Neural cell (in vitro differentiated cells): ENCODE measurements around the gene TMEM184A. TPM values are rescaled to one million over a fixed set of nuclear protein-coding genes. Genes with fewer than 3 reads are reported as not detected.

Experiments
- H2AFZ ChIP-seq: fragments of 200-600, 300-800 bp; sonication (generic), shearing (Covaris generic); 2 replicates; pipeline ENCODE4 v1.6.0; 2014; ENCODE audit warnings: low read depth, mild to moderate bottlenecking, antibody characterized with exemption, low read length, moderate library complexity
- H3F3A ChIP-seq: fragments of 200-600 bp; shearing (Covaris generic); 2 replicates; pipeline ENCODE4 v1.6.1; 2016; ENCODE audit warnings: mild to moderate bottlenecking, moderate library complexity, mixed read lengths, antibody characterized with exemption, low read length; ENCODE audit not compliant: insufficient read depth, poor library complexity, severe bottlenecking
- H3K27ac ChIP-seq: fragments of 200-600, 300-800 bp; sonication (generic), shearing (Covaris generic); 2 replicates; pipeline ENCODE4 v1.5.1; 2014; ENCODE audit warnings: mild to moderate bottlenecking, low read length, moderate library complexity
- H3K27me3 ChIP-seq: fragments of 300-800, 200-600 bp; sonication (generic), shearing (Covaris generic); 2 replicates; pipeline ENCODE4 v1.6.0; 2014; ENCODE audit warnings: mild to moderate bottlenecking, low read depth, low read length, moderate library complexity; ENCODE audit not compliant: insufficient read depth
- H3K36me3 ChIP-seq: fragments of 300-800, 200-600 bp; sonication (generic), shearing (Covaris generic); 2 replicates; pipeline ENCODE4 v1.5.1; 2014; ENCODE audit warnings: mild to moderate bottlenecking, antibody characterized with exemption, low read length, moderate library complexity; ENCODE audit not compliant: insufficient read depth
- H3K4me2 ChIP-seq: fragments of 300-800, 200-600 bp; sonication (generic), shearing (Covaris generic); 2 replicates; pipeline ENCODE4 v1.6.0; 2014; ENCODE audit warnings: mild to moderate bottlenecking, low read length
- H3K4me3 ChIP-seq: fragments of 300-800, 200-600 bp; sonication (generic), shearing (Covaris generic); 2 replicates; pipeline ENCODE4 v1.5.1; 2014; ENCODE audit warnings: mild to moderate bottlenecking, low read length, moderate library complexity
- H3K79me2 ChIP-seq: fragments of 200-600 bp; shearing (Covaris generic); replicated peaks from 2 replicates; pipeline ENCODE4 v1.6.0; 2014; ENCODE audit warnings: mild to moderate bottlenecking, low read length, moderate library complexity; ENCODE audit not compliant: insufficient read depth
- H3K9ac ChIP-seq: fragments of 300-800, 200-600 bp; sonication (generic), shearing (Covaris generic); 2 replicates; pipeline ENCODE4 v1.6.1; 2016; ENCODE audit warnings: mild to moderate bottlenecking, low read length, mixed read lengths
- H3K9me2 ChIP-seq: fragments of 200-600 bp; shearing (Covaris generic); 2 replicates; pipeline ENCODE4 v1.6.1; 2016; ENCODE audit warnings: mild to moderate bottlenecking, low read length, mixed read lengths; ENCODE audit not compliant: insufficient read depth
- H3K9me3 ChIP-seq: fragments of 200-600, 300-800 bp; sonication (generic), shearing (Covaris generic); 2 replicates; pipeline ENCODE4 v1.6.1; 2016; ENCODE audit warnings: mild to moderate bottlenecking, mixed run types, low read length, moderate library complexity, mixed read lengths
- H4K20me1 ChIP-seq: fragments of 200-600 bp; shearing (Covaris generic); 2 replicates; pipeline ENCODE4 v1.6.1; 2016; ENCODE audit warnings: mild to moderate bottlenecking, mixed run types; ENCODE audit not compliant: insufficient read depth
- CTCF ChIP-seq: fragments of 450-650 bp; IDR thresholded peaks from 2 replicates; pipeline ENCODE4 v1.5.1; 2014; ENCODE audit warnings: antibody characterized with exemption, mild to moderate bottlenecking, moderate library complexity; ENCODE audit not compliant: poor library complexity, severe bottlenecking
- EP300 ChIP-seq: fragments of 450-650 bp; conservative IDR thresholded peaks from 2 replicates; pipeline ENCODE4 v1.6.1; 2014; ENCODE audit warnings: antibody characterized with exemption, mild to moderate bottlenecking, moderate library complexity; ENCODE audit not compliant: poor library complexity, severe bottlenecking
- EZH2 ChIP-seq: fragments of 200-600, 300-800 bp; shearing (Covaris generic), sonication (generic); IDR thresholded peaks from 2 replicates; pipeline ENCODE4 v1.6.1; 2014; ENCODE audit warnings: antibody characterized with exemption, low read length, borderline replicate concordance, mild to moderate bottlenecking; ENCODE audit not compliant: insufficient read depth, poor library complexity, severe bottlenecking
- MXI1 ChIP-seq: fragments of 450-650 bp; conservative IDR thresholded peaks from 2 replicates; pipeline ENCODE4 v1.6.1; 2014; ENCODE audit warnings: antibody characterized with exemption, mild to moderate bottlenecking; ENCODE audit not compliant: poor library complexity, severe bottlenecking
- POLR2AphosphoS5 ChIP-seq: IDR thresholded peaks from 2 replicates; pipeline ENCODE4 v1.6.1; 2012
- RAD21 ChIP-seq: fragments of 450-650 bp; conservative IDR thresholded peaks from 2 replicates; pipeline ENCODE4 v1.6.1; 2014; ENCODE audit warnings: antibody characterized with exemption, mild to moderate bottlenecking, moderate library complexity
- SMC3 ChIP-seq: fragments of 450-650 bp; conservative IDR thresholded peaks from 2 replicates; pipeline ENCODE4 v1.6.1; 2014; ENCODE audit warnings: antibody characterized with exemption, mild to moderate bottlenecking, moderate library complexity; ENCODE audit not compliant: poor library complexity
- TAF1 ChIP-seq: IDR thresholded peaks from 2 replicates; pipeline ENCODE4 v1.6.1; 2012; ENCODE audit warnings: low read depth
- polyA plus RNA-seq: library from polyadenylated mRNA; depleted of rRNA; stranded (reverse); fragments of >200 nt; gene quantifications from 2 replicates; pipeline ENCODE4 v1.2.3, GENCODE V29; 2014
- TF ChIP-seq, protein P1 (sequence below): IDR thresholded peaks from 2 replicates; pipeline ENCODE4 v1.6.1; 2012; ENCODE audit warnings: borderline replicate concordance

TMEM184A gene
- polyA plus RNA-seq, 1 donor from 2014 or later: not detected

DNA sequence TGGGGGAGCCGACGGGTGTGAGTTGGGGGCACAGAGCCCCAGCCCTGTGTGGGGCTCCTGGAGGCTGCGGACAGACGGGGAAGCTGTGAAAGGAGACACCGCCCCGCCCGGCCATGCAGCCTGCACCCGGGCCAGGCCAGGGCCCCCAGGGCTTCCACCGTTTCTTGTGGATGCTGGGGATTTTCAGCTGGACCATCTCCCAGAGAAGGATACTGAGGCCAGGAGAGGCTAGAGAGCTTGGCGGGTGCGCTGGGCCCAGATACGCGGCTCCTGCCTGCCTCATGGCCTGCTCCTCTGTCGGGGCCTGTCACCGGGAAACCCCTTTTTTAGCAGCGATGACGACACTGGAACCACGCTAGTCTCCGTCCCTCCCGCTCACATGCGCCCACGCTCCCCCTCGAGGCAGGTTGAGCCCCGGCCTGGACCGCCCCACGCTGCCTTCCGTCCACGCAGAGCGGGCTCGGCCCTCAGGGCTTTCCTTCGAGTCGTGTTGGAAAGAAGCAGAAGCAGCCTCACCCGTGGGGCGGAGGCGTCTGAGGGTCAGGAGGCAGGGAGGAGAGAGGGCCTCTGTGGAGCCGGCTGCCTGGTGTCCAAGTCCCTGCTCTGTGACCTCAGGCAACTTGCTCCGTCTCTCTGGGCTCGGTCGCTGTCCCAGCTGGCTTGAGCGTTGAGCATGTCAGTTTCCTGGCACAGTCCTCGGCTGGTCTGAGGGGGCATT lies 11.7 kb downstream of the TMEM184A start:
- Histone ChIP-seq H2AFZ (no peak overlapping the region), H3K27ac (no peak overlapping the region), H3K9ac (no peak overlapping the region), H3K36me3 (no peaks in the 10 kb centered on the region), H3K79me2 (no peaks in the 10 kb centered on the region), H3K27me3 (no peaks in the 10 kb centered on the region), H3K4me2 (no peak overlapping the region), H3F3A (no peaks in the 10 kb centered on the region), H3K9me2 (no peaks in the 10 kb centered on the region), H3K4me3 (no peak overlapping the region), H4K20me1 (no peaks in the 10 kb centered on the region), H3K9me3 (no peaks in the 10 kb centered on the region)
- TF ChIP-seq SMC3 (no peak), CTCF (no peak), RAD21 (no peak), EP300 (no peak), TAF1 (no peak), POLR2AphosphoS5 (no peak), EZH2 (no peak), MXI1 (no peak)
- TF ChIP-seq, protein P1, sequence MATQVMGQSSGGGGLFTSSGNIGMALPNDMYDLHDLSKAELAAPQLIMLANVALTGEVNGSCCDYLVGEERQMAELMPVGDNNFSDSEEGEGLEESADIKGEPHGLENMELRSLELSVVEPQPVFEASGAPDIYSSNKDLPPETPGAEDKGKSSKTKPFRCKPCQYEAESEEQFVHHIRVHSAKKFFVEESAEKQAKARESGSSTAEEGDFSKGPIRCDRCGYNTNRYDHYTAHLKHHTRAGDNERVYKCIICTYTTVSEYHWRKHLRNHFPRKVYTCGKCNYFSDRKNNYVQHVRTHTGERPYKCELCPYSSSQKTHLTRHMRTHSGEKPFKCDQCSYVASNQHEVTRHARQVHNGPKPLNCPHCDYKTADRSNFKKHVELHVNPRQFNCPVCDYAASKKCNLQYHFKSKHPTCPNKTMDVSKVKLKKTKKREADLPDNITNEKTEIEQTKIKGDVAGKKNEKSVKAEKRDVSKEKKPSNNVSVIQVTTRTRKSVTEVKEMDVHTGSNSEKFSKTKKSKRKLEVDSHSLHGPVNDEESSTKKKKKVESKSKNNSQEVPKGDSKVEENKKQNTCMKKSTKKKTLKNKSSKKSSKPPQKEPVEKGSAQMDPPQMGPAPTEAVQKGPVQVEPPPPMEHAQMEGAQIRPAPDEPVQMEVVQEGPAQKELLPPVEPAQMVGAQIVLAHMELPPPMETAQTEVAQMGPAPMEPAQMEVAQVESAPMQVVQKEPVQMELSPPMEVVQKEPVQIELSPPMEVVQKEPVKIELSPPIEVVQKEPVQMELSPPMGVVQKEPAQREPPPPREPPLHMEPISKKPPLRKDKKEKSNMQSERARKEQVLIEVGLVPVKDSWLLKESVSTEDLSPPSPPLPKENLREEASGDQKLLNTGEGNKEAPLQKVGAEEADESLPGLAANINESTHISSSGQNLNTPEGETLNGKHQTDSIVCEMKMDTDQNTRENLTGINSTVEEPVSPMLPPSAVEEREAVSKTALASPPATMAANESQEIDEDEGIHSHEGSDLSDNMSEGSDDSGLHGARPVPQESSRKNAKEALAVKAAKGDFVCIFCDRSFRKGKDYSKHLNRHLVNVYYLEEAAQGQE: no peak

DNA sequence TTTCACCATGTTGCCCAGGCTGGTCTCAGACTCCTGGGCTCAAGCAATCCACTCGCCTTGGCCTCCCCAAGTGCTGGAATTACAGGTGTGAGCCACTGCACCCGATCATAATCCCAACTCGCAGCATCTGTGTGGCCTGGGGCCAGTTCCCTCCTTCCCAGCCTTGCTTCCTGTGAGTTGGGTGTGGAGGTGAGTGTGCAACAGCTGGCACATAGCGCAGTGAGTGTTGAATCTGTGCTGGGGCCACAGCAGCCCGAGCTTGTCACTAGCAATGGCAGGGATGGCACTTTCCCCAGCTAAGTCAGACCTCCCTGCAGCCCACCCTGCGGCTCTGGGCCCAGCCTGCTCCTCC lies 12.2 kb downstream of the TMEM184A start:
- Histone ChIP-seq H3F3A (no peaks in the 10 kb centered on the region), H3K4me2 (no peak overlapping the region), H3K4me3 (no peak overlapping the region), H3K27me3 (no peaks in the 10 kb centered on the region), H3K9ac (no peak overlapping the region), H3K79me2 (peaks cover 2% of the 10 kb centered on the region), H2AFZ (no peak overlapping the region), H3K9me3 (no peaks in the 10 kb centered on the region), H3K9me2 (no peaks in the 10 kb centered on the region), H4K20me1 (no peaks in the 10 kb centered on the region), H3K36me3 (no peaks in the 10 kb centered on the region), H3K27ac (no peak overlapping the region)
- TF ChIP-seq RAD21: no peak
- TF ChIP-seq SMC3: no peak
- TF ChIP-seq CTCF: no peak
- no peak for TF ChIP-seq EP300
- no peak for TF ChIP-seq EZH2
- no peak for TF ChIP-seq MXI1
- TF ChIP-seq, protein P1: no peak
